GM06990 (cell line): Measurements from ENCODE around the gene PPA2.
A peak's percentile ranks its signal among the peaks of the same experiment; 100 is the strongest.

Experiments
- DNase-seq: peaks from one replicate; pipeline ENCODE4 v3.0.0-alpha.2; 2011; ENCODE audit not compliant: insufficient read length; ENCODE audit errors: extremely low read depth
- H3K27me3 ChIP-seq: replicated peaks from 2 replicates; pipeline ENCODE4 v1.6.0; 2011; ENCODE audit warnings: low read length; ENCODE audit not compliant: control insufficient read depth, insufficient read depth
- H3K36me3 ChIP-seq: 2 replicates; pipeline ENCODE4 v1.5.1; 2011; ENCODE audit warnings: low read length; ENCODE audit not compliant: control insufficient read depth, insufficient read depth
- H3K4me3 ChIP-seq: replicated peaks from 2 replicates; pipeline ENCODE4 v1.5.1; 2011; ENCODE audit warnings: low read depth, mild to moderate bottlenecking, control low read depth, low read length
- CTCF ChIP-seq: IDR thresholded peaks from 2 replicates; pipeline ENCODE4 v1.5.1; 2011; ENCODE audit warnings: low read length, control low read depth, mild to moderate bottlenecking, inconsistent platforms; ENCODE audit not compliant: insufficient read depth, poor library complexity, severe bottlenecking

PPA2 gene

GRCh38 chr4:105504744-105505143, 30.9 kb upstream of the PPA2 start:
- Histone ChIP-seq H3K27me3 (no peaks in the 10 kb centered on the region), H3K36me3 (no peaks in the 10 kb centered on the region), H3K4me3 (no peak overlapping the region)
- DNase-seq = no peak
- no peak for TF ChIP-seq CTCF

GRCh38 chr4:105503484-105503883, 29.6 kb upstream of the PPA2 start:
- H3K4me3 ChIP-seq = no peak overlapping the region
- no peaks in the 10 kb centered on the region for H3K36me3 ChIP-seq
- no peak for DNase-seq
- no peak for TF ChIP-seq CTCF
- no peaks in the 10 kb centered on the region for H3K27me3 ChIP-seq

- Histone ChIP-seq H3K36me3 (no peaks in the 10 kb centered on the region), H3K4me3 (no peak overlapping the region), H3K27me3 (no peaks in the 10 kb centered on the region)
- DNase-seq = no peak
- TF ChIP-seq CTCF = peak; percentile 49
These were observed 23.0 kb upstream of the PPA2 start for GRCh38 chr4:105496899-105497298.

GRCh38 chr4:105495667-105496066, 21.8 kb upstream of the PPA2 start:
- no peak for TF ChIP-seq CTCF

GRCh38 chr4:105490523-105490922, 16.7 kb upstream of the PPA2 start:
- no peak overlapping the region for H3K4me3 ChIP-seq
- H3K36me3 ChIP-seq = no peaks in the 10 kb centered on the region
- no peak for TF ChIP-seq CTCF
- H3K27me3 ChIP-seq = no peaks in the 10 kb centered on the region
- DNase-seq = no peak

More at GRCh38 chr4:105495667-105496066, 21.8 kb upstream of the PPA2 start:
- no peaks in the 10 kb centered on the region for H3K27me3 ChIP-seq
- H3K36me3 ChIP-seq = no peaks in the 10 kb centered on the region
- no peak for DNase-seq
- no peak overlapping the region for H3K4me3 ChIP-seq

GRCh38 chr4:105483840-105484239, 10.0 kb upstream of the PPA2 start:
- no peaks in the 10 kb centered on the region for H3K27me3 ChIP-seq
- DNase-seq = no peak
- TF ChIP-seq CTCF = no peak

More at GRCh38 chr4:105483840-105484239, 10.0 kb upstream of the PPA2 start:
- no peaks in the 10 kb centered on the region for H3K36me3 ChIP-seq
- H3K4me3 ChIP-seq = no peak overlapping the region
